A673 (cell line): Measurements from ENCODE around the gene CDC42EP5. TPM values are rescaled to one million over a fixed set of nuclear protein-coding genes. Genes with fewer than 3 reads are reported as not detected.
"Not testable (repeated sequence)": the region's sequence is repeated elsewhere in the genome, so short reads cannot be mapped to it uniquely, and the experiment has no call there.

Experiments
- BruUV-seq: library from RNA; stranded (reverse); fragments of 400-500 nt; replicated peaks from 2 replicates; lab custom pipeline; 2021; lab: Mats Ljungman, UMichigan
- CTCF ChIA-PET: fragments of 300-600 bp; sonication (Branson Sonifier 250); formaldehyde crosslinking; loops from one replicate; lab custom pipeline; 2022; ENCODE audit warnings: antibody characterized with exemption; lab: Charles Lee
- POLR2A ChIA-PET: fragments of 300-600 bp; sonication (Branson Sonifier 250); formaldehyde crosslinking; loops from one replicate; lab custom pipeline; 2022; ENCODE audit warnings: antibody characterized with exemption; ENCODE audit not compliant: low non-redundant PET; lab: Charles Lee
- DNase-seq: peaks from one replicate; pipeline ENCODE4 v3.0.0-alpha.2; 2015; ENCODE audit warnings: low spot score
- H3K27ac ChIP-seq: fragments of 200-600 bp; sonication (generic); 2 replicates; pipeline ENCODE4 v1.5.1; 2016; ENCODE audit warnings: mixed run types, low read depth, mild to moderate bottlenecking, mixed read lengths, antibody characterized with exemption, low read length; ENCODE audit not compliant: poor library complexity, severe bottlenecking
- H3K27me3 ChIP-seq: fragments of 200-600 bp; sonication (generic); replicated peaks from 2 replicates; pipeline ENCODE4 v1.6.1; 2017; ENCODE audit warnings: mixed run types, low read depth, mild to moderate bottlenecking, mixed read lengths, antibody characterized with exemption, low read length; ENCODE audit not compliant: insufficient read depth, poor library complexity
- H3K36me3 ChIP-seq: fragments of 200-600 bp; sonication (generic); 2 replicates; pipeline ENCODE4 v1.6.1; 2016; ENCODE audit warnings: mixed run types, mild to moderate bottlenecking, mixed read lengths, antibody characterized with exemption, low read length; ENCODE audit not compliant: insufficient read depth, poor library complexity, severe bottlenecking
- H3K4me1 ChIP-seq: fragments of 200-600 bp; sonication (generic); 2 replicates; pipeline ENCODE4 v1.6.1; 2017; ENCODE audit warnings: mixed run types, mild to moderate bottlenecking, mixed read lengths, antibody characterized with exemption, low read length; ENCODE audit not compliant: insufficient read depth, poor library complexity, severe bottlenecking
- H3K4me3 ChIP-seq: fragments of 200-600 bp; sonication (generic); 2 replicates; pipeline ENCODE4 v1.5.1; 2016; ENCODE audit warnings: low read depth, mixed run types, mild to moderate bottlenecking, mixed read lengths, low read length; ENCODE audit not compliant: poor library complexity, severe bottlenecking
- H3K9me3 ChIP-seq: fragments of 200-600 bp; sonication (generic); 2 replicates; pipeline ENCODE4 v1.6.1; 2016; ENCODE audit warnings: mixed run types, low read depth, mild to moderate bottlenecking, mixed read lengths, antibody characterized with exemption, low read length; ENCODE audit not compliant: poor library complexity, severe bottlenecking
- CTCF ChIP-seq: fragments of 300-800, 200-600 bp; sonication (generic); conservative IDR thresholded peaks from 2 replicates; pipeline ENCODE4 v1.5.1; 2017; ENCODE audit warnings: low read depth, mild to moderate bottlenecking, antibody characterized with exemption, low read length, moderate library complexity, mixed read lengths
- EZH2 ChIP-seq: fragments of 200-600 bp; sonication (generic); IDR thresholded peaks from 2 replicates; pipeline ENCODE4 v1.6.1; 2017; ENCODE audit warnings: borderline replicate concordance, low read depth, mild to moderate bottlenecking, mixed read lengths, antibody characterized with exemption, low read length; ENCODE audit not compliant: poor library complexity, severe bottlenecking
- intact Hi-C: fragments of 100-400 bp; cut with micrococcal nuclease; formaldehyde crosslinking; loops from one replicate; pipeline ENCODE4 v1.10.0; 2022; ENCODE audit not compliant: unreplicated experiment
- total RNA-seq: library from RNA; stranded (reverse); gene quantifications from 2 replicates; pipeline ENCODE4 v1.2.3, GENCODE V29; 2021

CDC42EP5 gene
- total RNA-seq, 1 experiment from 2014 or later: 111 TPM

GRCh38 chr19:54506079-54506478, 33.0 kb upstream of the CDC42EP5 start:
- Histone ChIP-seq H3K36me3 (no peaks in the 10 kb centered on the region), H3K4me3 (no peak overlapping the region), H3K4me1 (no peaks in the 10 kb centered on the region), H3K9me3 (no peaks in the 10 kb centered on the region), H3K27ac (no peak overlapping the region), H3K27me3 (peaks cover 26% of the 10 kb centered on the region)
- TF ChIP-seq EZH2 (no peak), CTCF (no peak)
- ChIA-PET POLR2A (no interaction called here), CTCF (interaction anchor here (0.6 kb wide), 1 partner anchor 410 kb away, joined by 4 read pairs; no protein-coding TSS in a partner anchor)
- DNase-seq: no peak
- intact Hi-C loops: no loop called here
- no TSS peak for BruUV-seq

GRCh38 chr19:54505542-54505941, 32.4 kb upstream of the CDC42EP5 start:
- H3K9me3 ChIP-seq, POLR2A ChIA-PET, H3K4me3 ChIP-seq, H3K36me3 ChIP-seq, BruUV-seq, H3K4me1 ChIP-seq, DNase-seq, intact Hi-C loops, H3K27ac ChIP-seq: not testable (repeated sequence)
- H3K27me3 ChIP-seq: peaks cover 26% of the 10 kb centered on the region
- CTCF ChIA-PET: interaction anchor here (0.6 kb wide), 1 partner anchor 410 kb away, joined by 4 read pairs; no protein-coding TSS in a partner anchor

- POLR2A ChIA-PET: no interaction called here
- TF ChIP-seq CTCF (no peak), EZH2 (no peak)
- Histone ChIP-seq H3K27ac (no peak within 1 kb of the TSS), H3K36me3 (no peaks in the 10 kb centered on the region), H3K4me1 (no peaks in the 10 kb centered on the region), H3K9me3 (no peaks in the 10 kb centered on the region), H3K4me3 (no peak within 1 kb of the TSS), H3K27me3 (peaks cover 24% of the 10 kb centered on the region)
- DNase-seq: no peak
- CTCF ChIA-PET: no interaction called here
- BruUV-seq: no TSS peak
- intact Hi-C loops: no loop called here
Observed at GRCh38 chr19:54502518-54503048, 29.5 kb upstream of the CDC42EP5 start, which contains the start of gene LAIR2. TSS of gene LAIR2 (plus strand) at chr19:54502831. CDS start at chr19:54502919, 88 bp downstream.

- BruUV-seq, H3K9me3 ChIP-seq, H3K4me1 ChIP-seq, H3K4me3 ChIP-seq, H3K36me3 ChIP-seq, intact Hi-C loops, DNase-seq, H3K27ac ChIP-seq, CTCF ChIA-PET, POLR2A ChIA-PET: not testable (repeated sequence)
- H3K27me3 ChIP-seq: peaks cover 20% of the 10 kb centered on the region
Observed at GRCh38 chr19:54498451-54498772, 25.3 kb upstream of the CDC42EP5 start.

GRCh38 chr19:54497747-54498450, 24.8 kb upstream of the CDC42EP5 start:
- DNase-seq, BruUV-seq, H3K4me3 ChIP-seq, intact Hi-C loops, H3K36me3 ChIP-seq, CTCF ChIA-PET, H3K9me3 ChIP-seq, H3K27ac ChIP-seq, H3K4me1 ChIP-seq, POLR2A ChIA-PET: not testable (repeated sequence)
- peaks cover 20% of the 10 kb centered on the region for H3K27me3 ChIP-seq

- POLR2A ChIA-PET, H3K9me3 ChIP-seq, H3K27ac ChIP-seq, H3K36me3 ChIP-seq, CTCF ChIA-PET, H3K4me3 ChIP-seq, BruUV-seq, intact Hi-C loops, DNase-seq, H3K4me1 ChIP-seq: not testable (repeated sequence)
- peaks cover 28% of the 10 kb centered on the region for H3K27me3 ChIP-seq
Observed at GRCh38 chr19:54495284-54495683, 22.2 kb upstream of the CDC42EP5 start.
